H9 (cell line): ENCODE measurements around the gene LRRC23. TPM values are rescaled to one million over a fixed set of nuclear protein-coding genes. Genes with fewer than 3 reads are reported as not detected.

Experiments
- DNase-seq: peaks from one replicate; pipeline ENCODE4 v3.0.0-alpha.2; 2017
- H2AFZ ChIP-seq: one replicate; pipeline ENCODE4 v1.6.1; 2013; ENCODE audit warnings: mild to moderate bottlenecking, low read length, control low read depth, moderate library complexity
- H2AK5ac ChIP-seq: 2 replicates; pipeline ENCODE4 v1.6.1; 2013; ENCODE audit warnings: low read length, control low read depth, mixed read lengths; ENCODE audit not compliant: insufficient read length
- H2BK120ac ChIP-seq: one replicate; pipeline ENCODE4 v1.6.1; 2013; ENCODE audit warnings: low read depth, mild to moderate bottlenecking, low read length, control low read depth, inconsistent platforms; ENCODE audit not compliant: poor library complexity, severe bottlenecking
- H2BK12ac ChIP-seq: 2 replicates; pipeline ENCODE4 v1.6.1; 2013; ENCODE audit warnings: low read length, control low read depth, mixed read lengths, low read depth; ENCODE audit not compliant: insufficient read length
- H2BK15ac ChIP-seq: 2 replicates; pipeline ENCODE4 v1.6.1; 2013; ENCODE audit warnings: low read depth, low read length, control low read depth
- H2BK20ac ChIP-seq: one replicate; pipeline ENCODE4 v1.6.1; 2013; ENCODE audit warnings: low read depth, mild to moderate bottlenecking, low read length, control low read depth, inconsistent platforms; ENCODE audit not compliant: poor library complexity, severe bottlenecking
- H2BK5ac ChIP-seq: 2 replicates; pipeline ENCODE4 v1.6.1; 2013; ENCODE audit warnings: low read length, control low read depth, mixed read lengths; ENCODE audit not compliant: insufficient read length
- H3K14ac ChIP-seq: 2 replicates; pipeline ENCODE4 v1.6.1; 2013; ENCODE audit warnings: low read length, control low read depth; ENCODE audit not compliant: insufficient read depth
- H3K18ac ChIP-seq: 2 replicates; pipeline ENCODE4 v1.6.1; 2013; ENCODE audit warnings: low read depth, mild to moderate bottlenecking, mixed read lengths, low read length, control low read depth; ENCODE audit not compliant: insufficient read length
- H3K23ac ChIP-seq: 2 replicates; pipeline ENCODE4 v1.6.1; 2013; ENCODE audit warnings: low read length, control low read depth, mixed read lengths, low read depth; ENCODE audit not compliant: insufficient read length
- H3K23me2 ChIP-seq: 2 replicates; pipeline ENCODE4 v1.6.1; 2013; ENCODE audit warnings: low read depth, mild to moderate bottlenecking, mixed read lengths, low read length, control low read depth; ENCODE audit not compliant: insufficient read length, poor library complexity, severe bottlenecking
- H3K27ac ChIP-seq: 2 replicates; pipeline ENCODE4 v1.5.1; 2013; ENCODE audit warnings: low read length, control low read depth, mixed read lengths, low read depth; ENCODE audit not compliant: insufficient read length
- H3K27me3 ChIP-seq: 2 replicates; pipeline ENCODE4 v1.6.1; 2013; ENCODE audit warnings: low read length, control low read depth, inconsistent platforms; ENCODE audit not compliant: insufficient read depth
- H3K4ac ChIP-seq: 2 replicates; pipeline ENCODE4 v1.6.1; 2013; ENCODE audit warnings: low read depth, mild to moderate bottlenecking, control low read depth, inconsistent platforms, low read length, moderate library complexity
- H3K4me1 ChIP-seq: 2 replicates; pipeline ENCODE4 v1.6.1; 2013; ENCODE audit warnings: low read length, control low read depth, inconsistent platforms; ENCODE audit not compliant: insufficient read depth
- H3K4me2 ChIP-seq: 2 replicates; pipeline ENCODE4 v1.6.1; 2013; ENCODE audit warnings: low read length, control low read depth, mixed read lengths; ENCODE audit not compliant: insufficient read length, insufficient read depth
- H3K56ac ChIP-seq: 2 replicates; pipeline ENCODE4 v1.6.1; 2013; ENCODE audit warnings: low read depth, mild to moderate bottlenecking, mixed read lengths, low read length, control low read depth; ENCODE audit not compliant: insufficient read length
- H3K79me1 ChIP-seq: 2 replicates; pipeline ENCODE4 v1.6.1; 2013; ENCODE audit warnings: low read depth, mild to moderate bottlenecking, moderate library complexity, low read length, control low read depth, inconsistent platforms; ENCODE audit not compliant: insufficient read depth, poor library complexity, severe bottlenecking
- H3K79me2 ChIP-seq: 2 replicates; pipeline ENCODE4 v1.6.1; 2013; ENCODE audit warnings: low read length, control low read depth, inconsistent platforms; ENCODE audit not compliant: insufficient read depth
- H3K9ac ChIP-seq: 2 replicates; pipeline ENCODE4 v1.6.1; 2013; ENCODE audit warnings: low read length, control low read depth, mixed read lengths; ENCODE audit not compliant: insufficient read length; ENCODE audit errors: extremely low read depth
- H3K9me3 ChIP-seq: one replicate; pipeline ENCODE4 v1.6.1; 2013; ENCODE audit warnings: low read depth, low read length, inconsistent platforms; ENCODE audit not compliant: control insufficient read depth
- H3T11ph ChIP-seq: one replicate; pipeline ENCODE4 v1.6.1; 2013; ENCODE audit warnings: mild to moderate bottlenecking, low read length, control low read depth, inconsistent platforms
- H4K20me1 ChIP-seq: one replicate; pipeline ENCODE4 v1.6.1; 2013; ENCODE audit not compliant: control insufficient read depth, insufficient read length, insufficient read depth
- H4K5ac ChIP-seq: 2 replicates; pipeline ENCODE4 v1.6.1; 2013; ENCODE audit warnings: low read depth, mild to moderate bottlenecking, mixed read lengths, low read length, control low read depth; ENCODE audit not compliant: insufficient read length
- H4K8ac ChIP-seq: replicated peaks from 2 replicates; pipeline ENCODE4 v1.6.1; 2013; ENCODE audit warnings: low read length, control low read depth, mixed read lengths, low read depth; ENCODE audit not compliant: insufficient read length
- H4K91ac ChIP-seq: 2 replicates; pipeline ENCODE4 v1.6.1; 2013; ENCODE audit warnings: low read depth, mild to moderate bottlenecking, moderate library complexity, mixed read lengths, low read length, control low read depth; ENCODE audit not compliant: insufficient read length
- H3K27ac Mint-ChIP-seq, 3 experiments: 2 replicates in 2 of 3; 3 replicates in 1 of 3; pipeline ENCODE4 v1.8.0; 2020 to 2021; ENCODE audit warnings: mixed read lengths in 3 of 3, mild to moderate bottlenecking in 1 of 3, moderate library complexity in 1 of 3
- H3K27me3 Mint-ChIP-seq: 2 replicates; pipeline ENCODE4 v1.8.0; 2021; ENCODE audit warnings: low read depth, mild to moderate bottlenecking, moderate library complexity, mixed read lengths
- H3K36me3 Mint-ChIP-seq, 3 experiments: 2 replicates in 2 of 3; 3 replicates in 1 of 3; pipeline ENCODE4 v1.8.0; 2020 to 2021; ENCODE audit warnings: low read depth in 3 of 3, mixed read lengths in 3 of 3; ENCODE audit not compliant: insufficient read depth in 1 of 3
- H3K4me1 Mint-ChIP-seq, 2 experiments: 2 replicates each; pipeline ENCODE4 v1.8.0; 2020; ENCODE audit warnings: mixed read lengths in 2 of 2
- H3K4me3 Mint-ChIP-seq, 2 experiments: 2 replicates in 1 of 2; 3 replicates in 1 of 2; pipeline ENCODE4 v1.8.0; 2020 to 2021; ENCODE audit warnings: mild to moderate bottlenecking in 2 of 2, mixed read lengths in 2 of 2, moderate library complexity in 1 of 2
- H3K9me3 Mint-ChIP-seq, 2 experiments: 2 replicates in 1 of 2; 3 replicates in 1 of 2; pipeline ENCODE4 v1.8.0; 2020; ENCODE audit warnings: mild to moderate bottlenecking in 2 of 2, mixed read lengths in 2 of 2, moderate library complexity in 1 of 2
- WGBS: extraction: QIAGEN DNeasy Blood & Tissue Kit; methylation state at CpG from one replicate; pipeline ENCODE4 v1.1.7; 2013; ENCODE audit warnings: missing lambda C conversion rate, low lambda C conversion rate, mixed read lengths; ENCODE audit not compliant: insufficient read length; ENCODE audit errors: extremely low coverage; 5-methylcytosine and 5-hydroxymethylcytosine counted together
- total RNA-seq: library from RNA; stranded (reverse); gene quantifications from 2 replicates; pipeline ENCODE4 v1.2.1, GENCODE V29; 2021
- TF ChIP-seq, protein P1 (sequence below): fragments of 200-600 bp; sonication (generic); conservative IDR thresholded peaks from 3 replicates; pipeline ENCODE4 v1.8.0; 2021; ENCODE audit warnings: antibody characterized with exemption, mild to moderate bottlenecking

The LRRC23 gene
- total RNA-seq, 1 experiment from 2014 or later, result 2.1 TPM

DNA sequence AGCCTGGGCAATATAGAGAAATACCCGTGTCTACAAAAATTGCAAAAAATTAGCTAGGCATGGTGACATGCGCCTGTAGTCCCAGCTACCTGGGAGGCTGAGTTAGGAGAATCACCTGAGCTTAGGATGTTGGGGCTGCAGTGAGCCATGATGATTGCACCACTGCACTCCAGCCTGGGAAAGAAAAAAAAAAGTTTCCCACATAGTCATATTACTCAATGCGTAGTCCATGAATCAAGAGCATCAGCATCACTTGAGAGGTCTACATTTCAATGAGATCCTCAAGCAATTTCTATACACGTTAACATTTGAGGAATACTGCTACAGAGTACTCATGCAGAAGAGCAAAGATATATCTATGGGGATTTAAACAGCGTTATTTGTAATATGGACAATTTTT, 5.2 kb upstream of the LRRC23 start:
- Histone ChIP-seq H3K14ac (no peak overlapping the region), H2BK20ac (no peak overlapping the region), H3K4me2 (no peak overlapping the region), H3K9me3 (no peaks in the 10 kb centered on the region), H2AK5ac (no peak overlapping the region), H2BK12ac (no peak overlapping the region), H3K18ac (no peak overlapping the region), H3K27ac (no peak overlapping the region), H3K23ac (no peak overlapping the region), H2AFZ (no peak overlapping the region), H4K20me1 (peaks cover 2% of the 10 kb centered on the region), H2BK5ac (no peak overlapping the region), H3K27me3 (no peaks in the 10 kb centered on the region), H4K91ac (no peak overlapping the region), H2BK15ac (no peak overlapping the region), H3K23me2 (no peaks in the 10 kb centered on the region), H3T11ph (no peak overlapping the region), H3K79me1 (no peaks in the 10 kb centered on the region), H3K79me2 (no peaks in the 10 kb centered on the region), H3K4me1 (peaks cover 2% of the 10 kb centered on the region; the same call in 1 of the 2 replicates), H3K4ac (no peak overlapping the region), H2BK120ac (no peak overlapping the region), H3K56ac (no peak overlapping the region), H3K9ac (no peak overlapping the region), H4K8ac (no peak overlapping the region), H4K5ac (no peak overlapping the region)
- TF ChIP-seq, protein P1, sequence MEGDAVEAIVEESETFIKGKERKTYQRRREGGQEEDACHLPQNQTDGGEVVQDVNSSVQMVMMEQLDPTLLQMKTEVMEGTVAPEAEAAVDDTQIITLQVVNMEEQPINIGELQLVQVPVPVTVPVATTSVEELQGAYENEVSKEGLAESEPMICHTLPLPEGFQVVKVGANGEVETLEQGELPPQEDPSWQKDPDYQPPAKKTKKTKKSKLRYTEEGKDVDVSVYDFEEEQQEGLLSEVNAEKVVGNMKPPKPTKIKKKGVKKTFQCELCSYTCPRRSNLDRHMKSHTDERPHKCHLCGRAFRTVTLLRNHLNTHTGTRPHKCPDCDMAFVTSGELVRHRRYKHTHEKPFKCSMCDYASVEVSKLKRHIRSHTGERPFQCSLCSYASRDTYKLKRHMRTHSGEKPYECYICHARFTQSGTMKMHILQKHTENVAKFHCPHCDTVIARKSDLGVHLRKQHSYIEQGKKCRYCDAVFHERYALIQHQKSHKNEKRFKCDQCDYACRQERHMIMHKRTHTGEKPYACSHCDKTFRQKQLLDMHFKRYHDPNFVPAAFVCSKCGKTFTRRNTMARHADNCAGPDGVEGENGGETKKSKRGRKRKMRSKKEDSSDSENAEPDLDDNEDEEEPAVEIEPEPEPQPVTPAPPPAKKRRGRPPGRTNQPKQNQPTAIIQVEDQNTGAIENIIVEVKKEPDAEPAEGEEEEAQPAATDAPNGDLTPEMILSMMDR, result no peak
- Mint-ChIP-seq H3K36me3 (no peaks in the 10 kb centered on the region), H3K4me3 (no peak overlapping the region; a peak in 1 of 5 replicates), H3K27ac (no peak overlapping the region), H3K9me3 (no peaks in the 10 kb centered on the region), H3K27me3 (no peaks in the 10 kb centered on the region; the same call in 1 of the 2 replicates), H3K4me1 (peaks cover 4 to 14% of the 10 kb centered on the region in 2 experiments)
- WGBS, result no CpG with 5 or more reads among the region's 5 CpGs
- DNase-seq, result no peak
